HAP-1 (cell line): ENCODE measurements around the gene BLVRB.
A peak's percentile ranks its signal among the peaks of the same experiment; 100 is the strongest.
"Not testable (repeated sequence)": the region's sequence is repeated elsewhere in the genome, so short reads cannot be mapped to it uniquely, and the experiment has no call there.

Source experiments
- DNase-seq, 2 experiments: peaks; one replicate each; pipeline ENCODE4 v3.0.0-alpha.2; 2016 to 2020; ENCODE audit warnings: low spot score in 2 of 2
- H3K27me3 ChIP-seq: fragments of 250-450 bp; sonication (Bioruptor Pico); 2 replicates; pipeline ENCODE4 v1.5.1; 2020; ENCODE audit warnings: low read depth, mild to moderate bottlenecking, moderate library complexity
- H3K36me3 ChIP-seq: fragments of 250-450 bp; sonication (Bioruptor Pico); replicated peaks from 2 replicates; pipeline ENCODE4 v1.5.1; 2020; ENCODE audit warnings: mild to moderate bottlenecking
- H3K4me1 ChIP-seq: fragments of 250-450 bp; sonication (Bioruptor Pico); 2 replicates; pipeline ENCODE4 v1.5.1; 2020; ENCODE audit warnings: mild to moderate bottlenecking
- H3K4me3 ChIP-seq: fragments of 250-450 bp; sonication (Bioruptor Pico); 2 replicates; pipeline ENCODE4 v1.5.1; 2020; ENCODE audit warnings: mild to moderate bottlenecking, moderate library complexity
- H3K9me3 ChIP-seq: fragments of 250-450 bp; sonication (Bioruptor Pico); 2 replicates; pipeline ENCODE4 v1.5.1; 2020; ENCODE audit warnings: mild to moderate bottlenecking, moderate library complexity
- in situ Hi-C: fragments of 300-500 bp; cut with MboI; formaldehyde crosslinking; loops from 3 replicates; pipeline ENCODE4 v1.14.3; 2020; ENCODE audit warnings: low sequenced_read_pairs, inconsistent platforms, mixed read lengths

Gene BLVRB

DNA sequence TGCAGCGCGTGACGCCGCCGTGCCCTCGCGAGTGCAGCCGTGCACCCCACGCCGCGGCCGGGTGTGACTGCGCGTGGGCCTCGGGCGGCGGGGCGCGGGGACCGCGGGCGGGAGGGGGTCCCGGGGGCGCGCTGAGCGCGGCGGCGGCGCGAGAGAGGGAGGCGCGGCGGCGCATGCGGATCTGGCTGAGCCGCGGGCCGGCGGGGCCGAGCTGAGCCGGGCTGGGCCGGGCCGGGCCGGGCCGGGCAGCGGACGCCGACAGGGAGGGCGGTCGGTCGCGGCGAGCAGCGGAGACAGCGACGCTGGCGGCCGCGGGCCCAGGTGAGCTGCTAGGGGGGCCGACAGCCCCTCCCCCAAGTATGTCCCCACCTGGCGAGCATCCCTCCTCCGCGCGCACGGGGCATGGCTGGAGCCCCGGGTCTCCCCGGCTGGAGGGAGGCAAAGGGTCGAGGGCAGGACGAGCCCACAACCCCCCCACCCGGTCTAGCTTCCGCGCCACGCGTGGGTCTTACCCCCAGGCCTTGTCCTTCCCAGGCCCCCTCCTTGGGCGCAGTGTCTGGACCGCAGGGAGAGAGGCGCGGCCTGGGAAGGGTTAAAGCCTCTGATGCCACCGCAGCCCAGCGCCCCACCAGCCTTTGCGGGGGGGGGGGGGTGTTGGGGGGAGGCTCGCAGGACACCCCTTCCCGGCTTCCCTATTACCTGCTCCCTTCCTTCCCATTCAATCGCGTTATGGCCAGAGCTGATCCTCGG is 1.6 kb upstream of the BLVRB start, which contains the start of gene SPTBN4:
Gene SPTBN4 (plus strand): TSS at position 17 of the 750 bp plus-strand sequence. CDS start 5,621 bp downstream, outside the sequence.
- no peak for DNase-seq
- no peaks in the 10 kb centered on the region for H3K27me3 ChIP-seq
- H3K4me3 ChIP-seq = peak within 1 kb of the TSS; percentile 68
- H3K4me1 ChIP-seq = peaks cover 11% of the 10 kb centered on the region
- in situ Hi-C loops = no loop called here
- 0 out of 2 replicates have a peak, but pooled peaks cover 2% of the 10 kb centered on the region for H3K9me3 ChIP-seq
- H3K36me3 ChIP-seq = no peaks in the 10 kb centered on the region

DNA sequence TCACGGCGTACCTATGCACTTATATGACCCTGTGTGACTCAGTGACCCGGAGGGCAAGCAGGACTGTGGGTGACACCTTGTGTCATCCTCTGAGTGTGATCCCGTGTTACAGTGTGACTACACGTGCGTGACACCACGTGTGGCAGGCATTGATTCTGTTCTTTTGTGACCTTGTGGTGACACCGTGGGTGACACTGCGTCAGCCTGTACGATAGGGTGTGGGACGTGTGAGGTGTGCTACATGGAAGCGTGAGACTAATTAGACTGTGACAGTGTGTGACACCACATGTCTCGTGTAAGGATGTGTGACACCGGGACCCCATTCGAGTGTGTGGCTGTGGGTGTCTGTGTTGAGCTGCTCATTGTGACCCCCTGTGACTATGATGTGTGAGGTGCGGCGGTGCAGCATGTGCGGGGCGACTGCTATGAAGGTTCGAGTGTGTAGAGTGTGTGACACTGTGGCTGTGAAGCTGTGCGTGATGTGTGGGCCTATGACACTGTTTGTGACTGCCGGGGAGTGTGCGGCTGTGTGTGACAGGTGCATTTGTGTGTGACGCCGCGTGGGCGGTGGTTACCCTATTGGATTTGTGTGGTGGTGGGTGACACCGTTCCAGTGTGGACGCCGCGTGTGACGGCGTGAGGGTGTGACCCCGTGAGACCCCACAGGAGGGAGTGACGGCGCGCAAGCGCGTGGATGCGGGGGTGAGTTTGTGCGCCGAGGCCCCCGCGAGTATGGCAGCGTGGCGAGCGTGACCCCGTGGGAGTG is 857 bp upstream of the BLVRB start:
- 0 out of 2 replicates have a peak, but pooled peaks cover 2% of the 10 kb centered on the region for H3K9me3 ChIP-seq
- peak overlapping the region; percentile 68 for H3K4me3 ChIP-seq
- in situ Hi-C loops = no loop called here
- no peaks in the 10 kb centered on the region for H3K36me3 ChIP-seq
- no peak for DNase-seq
- no peaks in the 10 kb centered on the region for H3K27me3 ChIP-seq
- H3K4me1 ChIP-seq = peaks cover 11% of the 10 kb centered on the region

DNA sequence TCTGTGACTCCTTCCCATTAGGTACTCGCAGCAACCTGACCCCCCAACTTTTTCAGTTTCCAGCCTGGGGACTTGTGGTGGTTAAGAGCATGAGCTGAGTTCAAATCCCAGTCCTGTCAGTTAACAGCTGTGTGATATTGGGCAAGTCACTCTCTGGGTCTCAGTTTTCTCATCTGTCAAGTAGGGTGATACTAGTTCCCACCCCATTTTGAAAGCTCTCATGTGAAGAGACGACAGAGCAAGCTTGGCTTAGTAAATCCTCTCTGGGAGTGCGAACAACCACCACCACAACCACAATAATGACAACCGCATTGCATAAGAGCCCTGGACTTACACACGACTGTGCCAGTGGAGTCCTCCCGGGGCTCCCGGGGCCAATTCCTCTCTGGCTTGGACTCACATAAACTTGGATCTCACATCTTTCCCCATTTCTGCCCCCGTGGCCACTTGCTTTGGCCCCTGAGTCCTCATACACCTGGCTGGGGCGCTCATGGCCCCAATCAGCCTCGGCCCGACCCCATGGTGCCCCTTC is 454 bp downstream of the BLVRB start:
- in situ Hi-C loops = no loop called here
- Histone ChIP-seq H3K4me3 (peak overlapping the region; percentile 68), H3K27me3 (no peaks in the 10 kb centered on the region), H3K36me3 (no peaks in the 10 kb centered on the region), H3K4me1 (peaks cover 11% of the 10 kb centered on the region), H3K9me3 (0 out of 2 replicates have a peak, but pooled peaks cover 2% of the 10 kb centered on the region)
- DNase-seq = no peak

DNA sequence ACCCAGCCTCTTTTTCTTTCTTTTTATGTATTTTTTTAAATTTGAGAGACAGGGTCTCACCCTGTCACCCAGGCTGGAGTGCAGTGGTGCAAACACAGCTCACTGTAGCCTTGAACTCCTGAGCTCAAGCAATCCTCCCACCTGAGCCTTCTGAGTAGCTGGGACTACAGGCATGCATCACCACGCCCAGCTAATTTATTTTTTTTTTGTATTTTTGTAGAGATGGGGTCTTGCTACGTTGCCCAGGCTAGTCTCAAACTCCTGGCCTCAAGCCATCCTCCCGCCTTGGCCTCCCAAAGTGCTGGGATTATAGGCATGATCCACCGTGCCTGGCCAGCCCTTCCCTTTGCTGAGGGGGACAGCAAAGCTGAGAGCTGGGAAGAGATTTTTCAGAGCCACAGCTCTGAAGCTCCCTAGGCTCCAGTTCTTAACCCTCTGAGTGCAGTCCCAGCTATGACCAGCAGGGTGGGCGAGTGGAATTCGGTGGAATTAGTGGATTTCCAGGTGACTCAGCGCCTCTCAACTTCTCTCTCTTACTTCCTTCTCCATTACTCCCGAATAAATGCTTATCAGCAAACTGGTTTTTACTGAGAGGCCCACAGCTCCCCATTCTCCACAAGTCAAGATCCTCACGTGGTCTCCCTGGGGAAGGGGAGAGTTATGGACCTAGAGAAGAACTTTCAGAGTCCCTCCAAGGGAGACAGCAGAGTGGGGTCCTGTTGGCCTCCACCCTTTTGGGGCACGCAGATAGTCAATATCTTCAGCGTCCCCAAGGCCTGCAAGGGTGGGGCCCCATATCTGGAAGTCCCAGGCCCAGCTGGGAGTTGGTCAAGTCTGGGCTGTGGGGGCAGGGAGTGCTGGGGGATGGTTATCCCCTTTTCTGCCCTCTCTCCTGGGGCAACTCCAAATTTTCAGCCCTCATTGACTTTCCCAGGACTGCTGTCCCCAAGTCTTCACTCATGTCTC is 1.2 kb downstream of the BLVRB start:
- Histone ChIP-seq H3K27me3 (no peaks in the 10 kb centered on the region), H3K9me3 (0 out of 2 replicates have a peak, but pooled peaks cover 2% of the 10 kb centered on the region), H3K36me3 (no peaks in the 10 kb centered on the region), H3K4me1 (peaks cover 11% of the 10 kb centered on the region), H3K4me3 (peak overlapping the region; percentile 68)
- DNase-seq = peak; percentile 76 to 93
- in situ Hi-C loops = no loop called here

DNA sequence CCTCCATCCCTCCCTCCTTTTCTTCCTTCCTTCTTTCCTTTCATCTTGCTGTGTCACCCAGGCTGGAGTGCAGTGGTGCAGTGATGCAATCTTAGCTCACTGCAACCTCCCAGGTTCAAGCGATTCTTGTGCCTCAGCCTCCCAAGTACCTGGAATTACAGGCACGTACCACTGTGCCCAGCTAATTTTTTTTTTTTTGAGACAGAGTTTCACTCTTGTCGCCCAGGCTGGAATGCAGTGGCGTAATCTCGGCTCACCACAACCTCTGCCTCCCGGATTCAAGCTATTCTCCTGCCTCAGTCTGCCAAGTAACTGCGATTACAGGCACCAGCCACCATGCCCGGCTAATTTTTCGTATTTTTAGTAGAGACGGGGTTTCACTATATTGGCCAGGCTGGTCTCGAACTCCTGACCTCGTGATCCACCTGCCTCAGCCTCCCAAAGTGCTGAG is 1.9 kb downstream of the BLVRB start:
- H3K9me3 ChIP-seq, in situ Hi-C loops, H3K27me3 ChIP-seq, H3K4me3 ChIP-seq, DNase-seq, H3K36me3 ChIP-seq: not testable (repeated sequence)
- H3K4me1 ChIP-seq = peaks cover 11% of the 10 kb centered on the region

DNA sequence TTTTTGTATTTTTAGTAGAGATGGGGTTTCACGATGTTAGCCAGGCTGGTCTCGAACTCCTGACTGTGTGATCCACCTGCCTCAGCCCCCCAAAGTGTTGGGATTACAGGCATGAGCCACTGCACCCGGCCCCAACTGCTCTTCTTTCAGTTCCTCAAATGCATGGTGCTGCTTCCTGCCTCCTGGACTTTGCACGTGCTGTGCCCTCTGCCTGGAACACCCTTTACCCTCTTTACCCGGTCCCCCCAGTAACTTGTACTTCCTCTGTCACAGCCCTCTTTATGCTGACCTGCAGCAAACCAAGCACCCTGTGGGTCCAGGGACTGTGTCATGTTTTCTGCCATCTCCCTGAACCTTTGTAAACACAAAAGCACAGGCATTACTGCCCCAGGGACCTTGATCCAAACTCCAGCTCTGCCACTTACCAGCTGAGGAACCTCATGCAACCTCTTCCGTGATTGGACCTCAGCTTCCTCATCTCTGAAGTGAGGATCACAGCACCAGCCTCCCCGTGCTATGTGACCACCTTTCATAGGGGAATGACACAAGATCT is 3.8 kb downstream of the BLVRB start:
- in situ Hi-C loops = no loop called here
- Histone ChIP-seq H3K4me1 (peaks cover 11% of the 10 kb centered on the region), H3K9me3 (0 out of 2 replicates have a peak, but pooled peaks cover 2% of the 10 kb centered on the region), H3K4me3 (no peak overlapping the region), H3K36me3 (no peaks in the 10 kb centered on the region), H3K27me3 (no peaks in the 10 kb centered on the region)
- no peak for DNase-seq

DNA sequence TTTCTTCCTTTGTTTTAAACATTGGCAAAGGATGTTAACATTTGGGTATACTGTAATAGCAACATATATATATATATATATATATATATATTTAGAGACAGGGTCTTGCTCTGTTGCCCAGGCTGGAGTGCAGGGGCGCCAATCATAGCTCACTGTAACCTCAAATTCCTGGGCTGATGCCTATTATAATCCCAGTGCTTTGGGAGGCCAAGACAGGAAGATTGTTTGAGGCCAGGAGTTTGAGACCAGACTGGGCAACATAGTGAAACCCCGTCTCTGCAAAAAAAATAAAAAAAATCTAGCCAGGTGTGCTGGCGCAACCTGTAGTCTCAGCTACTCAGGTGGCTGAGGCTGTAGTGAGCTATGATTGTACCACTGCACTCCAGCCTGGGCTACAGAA is 5.4 kb downstream of the BLVRB start:
- in situ Hi-C loops = no loop called here
- Histone ChIP-seq H3K4me3 (no peak overlapping the region), H3K9me3 (no peaks in the 10 kb centered on the region), H3K27me3 (no peaks in the 10 kb centered on the region), H3K36me3 (peaks cover 2% of the 10 kb centered on the region; the same call in 1 of the 2 replicates), H3K4me1 (peaks cover 6% of the 10 kb centered on the region)
- no peak for DNase-seq

DNA sequence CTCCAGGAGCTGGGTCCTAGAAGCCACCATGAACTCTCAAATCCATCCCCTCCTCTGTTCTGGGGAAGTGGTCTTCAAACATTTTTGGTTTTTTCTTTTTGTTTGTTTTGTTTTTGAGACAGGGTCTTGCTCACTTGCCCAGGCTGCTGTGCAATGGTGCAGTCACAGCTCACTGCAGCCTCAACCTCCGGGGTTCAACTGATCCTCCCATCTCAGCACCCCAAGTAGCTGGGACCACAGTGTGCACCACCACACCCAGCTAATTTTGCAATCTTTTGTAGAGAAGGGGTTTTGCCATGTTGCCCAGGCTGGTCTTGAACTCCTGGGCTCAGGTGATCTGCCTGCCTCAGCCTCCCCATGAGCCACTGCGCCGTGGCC is 7.0 kb downstream of the BLVRB start:
- in situ Hi-C loops = no loop called here
- no peaks in the 10 kb centered on the region for H3K9me3 ChIP-seq
- H3K27me3 ChIP-seq = no peaks in the 10 kb centered on the region
- no peak for DNase-seq
- H3K4me1 ChIP-seq = no peaks in the 10 kb centered on the region
- H3K36me3 ChIP-seq = peaks cover 3% of the 10 kb centered on the region; the same call in 1 of the 2 replicates
- H3K4me3 ChIP-seq = no peak overlapping the region

DNA sequence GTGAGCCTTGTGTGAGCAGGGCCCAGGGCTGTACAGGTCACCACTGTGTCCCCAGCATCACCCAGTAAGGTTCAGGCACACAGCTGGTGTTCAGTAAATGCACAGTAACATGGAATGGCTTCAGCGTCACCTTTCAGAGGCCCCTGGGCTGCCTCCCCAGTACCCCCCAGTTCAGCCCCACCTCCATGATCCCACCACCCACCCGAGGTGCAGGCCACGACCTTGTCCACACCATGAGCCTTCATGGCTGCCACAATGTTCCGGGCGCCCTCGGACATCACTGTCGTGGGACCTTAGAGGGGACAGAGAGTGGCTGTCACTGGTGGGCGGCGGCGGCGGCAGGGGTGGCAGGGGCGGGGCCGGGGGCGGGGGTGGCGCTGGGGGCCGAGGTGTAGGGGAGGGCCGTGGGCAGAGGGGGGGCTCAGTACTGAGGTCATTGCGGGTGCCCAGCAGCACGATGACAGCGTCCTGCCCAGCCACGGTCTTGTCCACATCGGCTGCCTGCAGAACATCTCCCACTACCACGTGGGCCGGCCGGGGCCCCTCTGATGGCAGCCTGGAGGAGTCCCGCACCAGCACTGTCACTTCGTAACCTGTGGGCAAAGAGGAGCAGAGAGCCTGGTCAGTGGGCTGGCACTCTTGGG is 7.5 kb downstream of the BLVRB start:
- H3K4me1 ChIP-seq = no peaks in the 10 kb centered on the region
- H3K4me3 ChIP-seq = no peak overlapping the region
- no peak for DNase-seq
- in situ Hi-C loops = no loop called here
- no peaks in the 10 kb centered on the region for H3K27me3 ChIP-seq
- no peaks in the 10 kb centered on the region for H3K9me3 ChIP-seq
- H3K36me3 ChIP-seq = peaks cover 3% of the 10 kb centered on the region; the same call in 1 of the 2 replicates

DNA sequence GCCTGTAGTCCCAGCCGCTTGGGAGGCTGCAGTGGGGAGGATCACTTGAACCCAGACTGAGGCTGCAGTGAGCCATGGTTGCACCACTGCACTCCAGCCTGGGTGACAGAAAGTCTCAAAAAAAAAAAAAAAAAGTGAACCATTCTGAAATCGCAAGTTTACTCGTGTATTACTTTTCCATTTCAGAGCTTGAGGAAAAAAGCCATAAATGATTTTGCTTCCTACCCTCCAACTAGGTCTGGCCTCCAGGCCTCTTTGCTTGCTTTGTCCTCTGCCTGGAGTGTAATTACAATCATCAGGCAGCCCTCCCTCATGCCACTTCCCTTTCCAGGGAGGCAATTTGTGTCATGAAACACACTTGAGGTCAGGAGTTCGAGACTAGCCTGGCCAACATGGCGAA is 8.5 kb downstream of the BLVRB start:
- in situ Hi-C loops = no loop called here
- Histone ChIP-seq H3K9me3 (no peaks in the 10 kb centered on the region), H3K27me3 (no peaks in the 10 kb centered on the region), H3K4me1 (no peaks in the 10 kb centered on the region), H3K4me3 (no peak overlapping the region), H3K36me3 (peaks cover 3% of the 10 kb centered on the region; the same call in 1 of the 2 replicates)
- no peak for DNase-seq

DNA sequence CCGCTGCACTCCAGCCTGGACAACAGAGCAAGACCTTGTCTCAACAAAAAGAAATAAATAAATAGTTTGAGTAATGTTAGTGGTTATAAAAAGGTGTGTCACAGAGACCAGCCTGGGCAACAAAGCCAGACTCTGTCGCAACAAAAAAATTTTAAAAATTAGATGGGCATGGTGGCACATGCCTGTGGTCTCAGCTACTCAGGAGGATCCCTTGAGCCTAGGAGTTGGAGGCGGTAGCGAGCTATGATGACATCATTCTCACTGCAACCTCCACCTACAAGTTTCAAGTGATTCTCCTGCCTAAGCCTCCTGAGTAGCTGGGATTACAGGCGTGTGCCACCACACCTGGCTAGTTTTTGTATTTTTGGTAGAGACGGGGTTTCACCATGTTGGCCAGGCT is 11.6 kb downstream of the BLVRB start:
- H3K9me3 ChIP-seq, DNase-seq, H3K4me1 ChIP-seq, H3K4me3 ChIP-seq, H3K36me3 ChIP-seq, in situ Hi-C loops, H3K27me3 ChIP-seq: not testable (repeated sequence)

DNA sequence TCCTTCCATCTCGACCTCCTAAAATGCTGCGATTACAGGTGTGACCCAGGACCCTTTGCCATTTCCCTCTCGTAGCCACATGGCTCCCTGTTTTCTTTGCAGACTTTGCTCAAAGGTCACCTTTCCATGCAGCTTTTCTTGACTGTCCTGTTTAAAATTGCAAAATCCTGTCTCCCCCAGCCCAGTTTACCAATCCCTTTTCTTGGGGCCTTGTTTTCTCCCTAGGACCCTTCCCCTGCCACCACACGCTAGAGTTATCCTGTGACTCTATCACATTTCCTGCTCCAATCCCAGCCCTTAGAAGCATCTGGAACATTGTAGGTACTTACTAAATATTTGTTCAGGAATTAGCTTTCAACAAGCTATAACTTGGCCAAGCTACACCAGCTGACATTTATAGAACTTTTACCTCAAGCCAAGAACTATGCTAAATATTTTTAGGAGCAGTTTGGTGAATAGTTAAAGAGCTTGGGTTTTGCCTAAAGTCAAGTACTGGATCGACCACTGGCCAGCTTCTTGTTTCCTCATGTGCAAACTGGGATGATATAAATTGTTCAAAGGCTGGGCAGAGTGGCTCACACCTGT is 12.3 kb downstream of the BLVRB start:
- H3K36me3 ChIP-seq = peaks cover 10% of the 10 kb centered on the region
- no peak for DNase-seq
- in situ Hi-C loops = no loop called here
- H3K9me3 ChIP-seq = no peaks in the 10 kb centered on the region
- H3K4me1 ChIP-seq = no peaks in the 10 kb centered on the region
- H3K4me3 ChIP-seq = no peak overlapping the region
- no peaks in the 10 kb centered on the region for H3K27me3 ChIP-seq
